LoVo (cell line): ENCODE measurements around the gene INSL6.
"Not testable (repeated sequence)": the region's sequence is repeated elsewhere in the genome, so short reads cannot be mapped to it uniquely, and the experiment has no call there.

Source experiments
- DNase-seq: peaks from one replicate; pipeline ENCODE4 v3.0.0-alpha.2; 2016; ENCODE audit warnings: low spot score

INSL6 gene, protein sequence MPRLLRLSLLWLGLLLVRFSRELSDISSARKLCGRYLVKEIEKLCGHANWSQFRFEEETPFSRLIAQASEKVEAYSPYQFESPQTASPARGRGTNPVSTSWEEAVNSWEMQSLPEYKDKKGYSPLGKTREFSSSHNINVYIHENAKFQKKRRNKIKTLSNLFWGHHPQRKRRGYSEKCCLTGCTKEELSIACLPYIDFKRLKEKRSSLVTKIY

DNA sequence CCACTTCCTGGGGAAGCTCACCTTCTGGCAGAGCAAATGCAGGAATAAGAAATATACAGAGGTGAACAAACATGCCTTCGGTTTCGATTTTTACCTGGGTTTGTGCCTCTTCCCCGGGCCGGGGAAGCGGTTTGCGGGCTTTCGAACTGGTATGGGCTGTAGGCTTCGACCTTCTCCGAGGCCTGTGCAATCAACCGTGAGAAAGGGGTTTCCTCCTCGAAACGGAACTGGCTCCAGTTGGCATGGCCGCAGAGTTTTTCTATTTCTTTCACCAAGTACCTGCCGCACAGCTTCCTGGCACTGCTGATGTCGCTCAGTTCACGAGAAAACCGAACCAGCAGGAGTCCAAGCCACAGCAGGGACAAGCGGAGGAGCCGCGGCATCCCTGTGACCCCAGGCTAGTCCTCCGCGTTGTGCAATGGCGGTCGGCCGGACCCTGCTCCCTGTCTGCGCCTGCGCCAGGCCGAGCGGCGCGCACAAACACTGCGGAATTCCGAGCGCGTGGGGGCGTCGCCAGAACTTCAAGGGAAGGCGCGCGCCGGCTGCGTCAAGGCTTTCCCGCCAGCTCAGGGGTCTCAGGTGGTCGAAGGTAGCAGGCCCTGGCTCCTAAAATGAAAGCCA, at the start of gene INSL6:
INSL6 (minus strand) TSS at position 420 of the 621 bp plus-strand sequence; CDS start at position 383, 37 bp downstream.
- no peak for DNase-seq

DNA sequence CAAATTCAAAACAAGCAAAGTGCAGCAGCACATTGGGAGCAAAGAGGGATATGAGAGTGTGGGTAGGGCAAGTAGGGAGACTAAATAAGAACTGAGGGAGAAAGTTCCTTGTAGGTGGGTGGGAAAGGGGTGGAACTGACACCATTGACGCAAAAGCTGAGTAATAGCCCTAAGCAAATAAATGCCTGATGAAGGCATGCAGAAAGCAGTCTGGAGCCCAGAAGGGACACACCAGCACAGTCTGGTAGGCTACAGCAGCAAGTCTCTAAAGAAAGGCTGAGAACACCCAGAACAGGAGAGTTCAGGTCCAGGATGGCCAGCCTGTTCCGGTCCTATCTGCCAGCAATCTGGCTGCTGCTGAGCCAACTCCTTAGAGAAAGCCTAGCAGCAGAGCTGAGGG, 45.8 kb upstream of the INSL6 start, which contains the start of gene INSL4:
INSL4 (plus strand) TSS at position 208 of the 400 bp plus-strand sequence; CDS start at position 313, 105 bp downstream.
- DNase-seq: no peak

DNA sequence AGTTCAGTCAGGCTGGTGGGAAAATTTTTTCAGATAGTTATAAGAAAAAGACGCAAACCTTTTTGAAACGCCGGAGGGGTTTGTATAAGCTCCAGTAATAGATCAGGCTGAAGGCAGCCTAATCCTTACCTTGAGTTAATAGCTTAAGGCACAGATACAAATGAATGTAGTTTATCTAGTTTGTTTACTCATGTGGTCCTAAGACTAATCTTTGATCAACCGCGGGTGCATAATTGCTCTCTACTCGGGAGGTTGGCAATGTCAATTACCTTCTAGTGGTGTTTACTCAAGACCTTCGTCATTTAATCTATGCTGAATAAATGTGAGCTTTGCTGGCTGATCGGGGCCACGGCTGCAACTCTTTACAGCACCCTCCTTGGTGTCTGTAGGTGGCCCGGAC, 45.1 kb upstream of the INSL6 start:
- no peak for DNase-seq

DNA sequence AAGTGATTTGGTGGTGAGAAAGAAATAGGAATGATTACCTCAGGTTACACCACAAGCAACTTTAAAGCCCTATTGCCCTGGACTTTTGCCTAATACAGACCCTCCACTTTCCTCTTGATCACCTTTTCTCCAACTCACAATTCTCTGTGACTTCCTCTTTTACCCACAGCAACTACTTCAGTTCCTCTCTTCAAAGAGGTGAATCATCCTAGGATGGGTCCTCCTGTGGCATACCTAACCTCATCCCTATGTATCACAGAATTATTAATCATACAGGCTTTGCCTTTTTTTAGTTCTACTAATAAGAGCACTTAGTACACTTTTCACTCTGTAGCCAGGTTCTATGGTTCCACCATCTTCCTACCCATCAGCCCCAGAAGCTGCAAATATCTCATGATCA, 19.6 kb upstream of the INSL6 start:
- DNase-seq: no peak

DNA sequence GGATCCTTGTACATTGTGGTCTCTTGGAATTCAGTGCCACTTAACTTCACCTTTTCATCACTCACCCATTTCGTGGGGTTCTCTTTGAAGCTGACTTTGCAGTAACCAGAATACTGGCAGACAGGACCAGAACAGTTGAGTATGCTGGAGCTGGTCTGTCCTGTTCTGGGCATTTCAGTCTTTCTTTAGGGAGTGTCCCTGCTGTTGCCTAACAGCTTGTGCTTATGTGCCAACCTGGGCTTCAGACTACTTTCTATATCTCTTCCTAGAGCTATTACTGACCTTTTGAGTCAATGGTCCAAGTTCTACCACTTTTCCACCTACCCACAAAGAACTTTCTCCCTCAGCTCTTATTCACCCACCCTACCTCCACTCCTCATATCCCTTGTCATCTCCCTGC, 10.0 kb upstream of the INSL6 start:
- DNase-seq: no peak

DNA sequence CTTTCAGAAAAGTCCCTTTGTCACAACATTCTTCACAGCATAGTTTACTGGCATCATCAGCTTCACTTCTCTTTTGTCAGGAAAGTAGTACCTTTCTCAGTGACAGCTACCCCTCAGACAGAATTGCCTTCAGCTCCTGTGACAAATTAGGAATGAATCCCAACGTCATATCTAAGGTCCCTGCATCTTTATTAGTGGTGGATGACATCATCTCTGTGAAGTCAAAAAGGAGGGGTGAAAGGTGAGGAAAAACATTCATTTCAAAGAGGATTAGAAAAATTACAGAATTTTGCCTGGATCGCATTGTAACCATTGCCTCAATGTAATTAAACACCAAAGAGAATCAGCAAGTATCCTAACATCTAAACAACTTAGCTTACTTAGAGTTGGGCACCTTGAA, 7.9 kb upstream of the INSL6 start:
- no peak for DNase-seq

DNA sequence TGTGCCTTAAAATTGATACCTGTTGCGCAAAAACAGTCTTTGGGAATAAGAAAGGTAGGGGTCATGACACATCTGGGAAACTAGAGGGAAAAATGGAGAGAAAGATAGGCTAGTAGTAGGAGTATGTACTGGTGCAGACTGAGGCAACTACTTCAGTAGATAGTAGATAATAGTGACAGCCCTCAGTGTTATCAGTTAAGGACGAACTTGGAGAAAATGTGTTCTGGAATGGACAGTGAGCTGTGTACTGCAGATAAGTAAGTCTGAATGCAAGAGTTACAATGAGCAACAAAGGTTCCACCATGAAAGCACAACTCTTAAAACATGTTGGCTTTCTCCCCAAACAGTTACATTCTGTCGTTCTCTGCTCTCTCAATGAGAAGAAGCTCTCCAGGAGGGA, 6.5 kb upstream of the INSL6 start:
- no peak for DNase-seq

DNA sequence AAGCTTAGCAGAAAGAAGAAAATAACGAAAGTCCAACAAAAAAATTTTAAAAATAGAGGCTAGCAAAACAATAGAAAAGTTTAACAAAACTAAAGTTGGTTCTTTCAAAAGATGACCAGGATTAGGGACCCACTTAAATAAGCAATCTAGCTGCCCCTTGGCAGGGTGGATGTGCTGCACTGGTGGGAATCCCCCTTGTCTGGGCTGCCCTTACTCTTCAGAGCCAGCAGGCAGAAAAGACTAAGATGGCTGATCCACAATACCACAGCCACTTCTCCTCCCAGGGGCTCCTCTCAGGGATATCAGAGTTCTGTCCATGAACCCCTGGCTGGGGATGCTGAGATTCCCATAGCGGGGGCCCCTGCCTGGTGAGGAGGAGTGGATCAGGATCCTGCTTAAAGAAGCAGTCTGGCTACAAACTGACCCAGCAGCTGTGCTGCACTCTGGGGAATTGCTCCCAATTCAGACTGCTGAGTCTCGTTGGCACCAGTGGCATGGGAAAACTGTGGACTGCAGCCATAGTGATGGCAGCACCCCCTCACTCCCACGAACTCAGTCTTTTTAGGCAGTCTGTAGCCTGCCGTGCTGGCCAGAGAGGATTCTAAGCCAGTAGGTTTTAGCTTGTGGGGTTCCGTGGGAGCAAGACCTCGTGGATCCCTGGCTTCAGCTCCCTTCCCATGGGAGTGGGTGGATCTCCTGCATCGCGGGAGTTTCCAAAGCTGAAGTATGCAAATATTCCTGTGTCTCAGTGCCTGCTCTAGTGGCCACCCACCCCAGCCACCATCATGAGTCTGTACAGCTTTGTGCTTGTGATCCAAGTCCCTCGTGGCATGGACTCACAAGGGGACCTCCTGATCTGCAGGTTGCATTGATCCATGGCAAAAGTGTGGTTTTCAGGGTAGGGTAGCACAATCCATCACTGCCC, 2.9 kb upstream of the INSL6 start:
- DNase-seq: no peak

DNA sequence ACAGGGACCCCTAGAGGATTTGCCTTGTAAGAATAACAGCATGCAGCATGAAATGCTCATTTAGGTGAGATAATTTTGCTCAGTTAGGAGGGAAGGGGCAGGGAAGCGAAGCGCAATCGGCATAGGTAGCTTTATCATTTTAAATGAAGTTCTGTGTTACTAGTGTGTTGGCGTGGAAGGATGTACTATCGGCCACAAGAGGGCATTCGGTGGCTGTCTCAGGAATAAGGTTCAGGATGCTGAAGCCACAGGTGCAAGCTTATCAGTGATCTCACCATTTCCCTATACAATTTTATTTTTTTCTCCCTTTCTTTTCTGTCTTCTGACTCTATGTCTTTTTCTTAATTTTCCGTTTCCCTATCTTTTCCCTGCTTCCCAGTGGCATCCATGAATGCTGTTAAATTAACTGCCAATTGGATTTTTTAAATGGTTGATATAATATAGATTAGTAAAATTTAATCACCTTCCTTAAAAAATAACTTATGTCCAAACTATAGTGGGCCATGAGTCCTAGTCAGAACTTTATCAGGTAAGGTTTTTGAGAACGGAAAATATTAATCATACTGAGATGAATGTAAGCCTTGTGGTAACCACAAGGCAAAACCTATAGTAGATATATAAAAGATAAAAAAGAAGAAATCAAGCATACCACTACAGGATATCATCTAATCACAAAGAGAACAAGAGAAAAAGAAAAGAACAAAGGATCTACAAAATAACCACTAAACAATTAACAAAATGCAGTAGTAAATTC, 1.2 kb upstream of the INSL6 start:
- peak; percentile 66 for DNase-seq

DNA sequence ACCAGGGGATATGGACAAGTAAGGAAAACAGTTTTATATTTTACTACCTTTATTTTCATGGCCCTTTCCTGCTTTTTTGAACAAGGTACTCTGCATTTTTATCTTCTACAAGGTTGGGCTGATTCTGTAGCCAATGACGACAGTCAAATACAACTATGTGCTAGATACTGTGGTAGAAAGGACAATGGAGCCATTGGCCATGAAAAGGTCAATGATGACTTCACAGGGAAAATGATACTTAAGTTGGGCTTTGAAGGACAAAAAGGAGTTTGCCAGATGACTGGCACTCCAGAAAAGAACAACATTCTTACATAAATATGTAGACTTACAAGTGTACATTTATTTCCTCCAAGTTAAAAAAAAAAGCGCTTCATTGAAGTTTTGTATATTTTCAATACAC, 663 bp downstream of the INSL6 start:
- no peak for DNase-seq

DNA sequence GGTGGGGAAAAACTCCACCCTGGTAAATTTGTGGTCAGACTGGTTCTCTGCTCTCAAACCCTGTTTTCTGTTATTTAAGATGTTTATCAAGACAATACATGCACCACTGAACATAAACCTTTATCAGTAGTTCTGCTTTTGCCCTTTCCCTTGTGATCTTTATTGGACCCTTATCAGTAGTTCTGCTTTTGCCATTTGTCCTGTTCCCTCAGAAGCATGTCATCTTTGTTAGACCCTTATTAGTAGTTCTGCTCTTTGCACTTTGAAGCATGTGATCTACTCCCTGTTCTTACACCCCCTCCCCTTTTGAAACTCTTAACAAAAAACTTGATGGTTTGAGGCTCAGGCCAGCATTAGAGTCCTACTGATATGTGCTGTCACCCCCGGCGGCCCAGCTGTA, 4.8 kb downstream of the INSL6 start:
- DNase-seq: not testable (repeated sequence)

DNA sequence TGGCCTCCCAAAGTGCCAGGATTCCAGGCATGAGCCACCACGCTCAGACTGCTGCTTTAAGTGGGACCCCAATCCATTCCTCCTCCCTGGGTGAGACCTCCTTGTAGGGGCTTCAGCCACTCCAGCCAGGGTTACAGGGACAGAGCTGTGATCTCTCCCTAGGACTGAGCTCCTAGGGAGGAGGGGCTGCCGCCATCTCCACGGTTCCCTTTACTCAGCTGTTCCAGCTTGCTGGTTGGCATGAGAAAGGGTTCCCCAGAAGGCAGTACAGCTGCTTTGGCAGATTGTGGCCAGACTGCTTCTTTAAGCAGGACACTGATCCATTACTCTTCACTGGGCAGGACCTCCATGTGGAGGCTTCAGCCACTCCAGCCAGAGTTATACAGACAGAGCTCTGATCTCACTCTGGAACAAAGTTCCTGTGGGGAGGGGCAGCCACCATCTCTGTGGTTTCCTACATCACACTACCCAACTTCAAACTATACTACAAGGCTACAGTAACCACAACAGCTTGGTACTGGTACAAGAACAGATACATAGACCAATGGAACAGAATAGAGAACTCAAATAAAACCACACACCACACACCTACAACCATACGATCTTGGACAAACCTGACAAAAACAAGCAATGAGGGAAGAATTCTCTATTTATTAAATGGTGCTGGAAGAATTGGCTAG, 7.2 kb downstream of the INSL6 start:
- DNase-seq: no peak

DNA sequence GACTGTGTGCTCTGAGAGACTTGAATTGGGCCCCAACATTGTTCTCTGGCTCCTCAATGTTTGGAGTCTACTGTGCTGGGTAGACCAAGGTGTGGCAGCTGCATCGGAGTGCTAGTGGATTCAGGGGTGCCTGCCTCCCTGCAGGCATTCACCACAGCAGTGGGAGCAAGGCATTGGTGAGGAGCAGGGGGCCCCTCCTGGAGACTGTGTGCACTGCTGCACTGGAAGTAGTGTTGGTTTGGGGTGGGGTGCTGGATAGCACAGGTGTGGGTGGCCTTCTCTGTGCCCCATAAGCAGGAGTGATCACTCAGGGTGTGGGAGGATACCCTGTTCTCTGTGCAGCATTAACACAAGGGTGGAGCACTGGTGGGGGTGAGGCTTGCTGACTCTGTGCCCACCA, 39.2 kb downstream of the INSL6 start:
- no peak for DNase-seq

DNA sequence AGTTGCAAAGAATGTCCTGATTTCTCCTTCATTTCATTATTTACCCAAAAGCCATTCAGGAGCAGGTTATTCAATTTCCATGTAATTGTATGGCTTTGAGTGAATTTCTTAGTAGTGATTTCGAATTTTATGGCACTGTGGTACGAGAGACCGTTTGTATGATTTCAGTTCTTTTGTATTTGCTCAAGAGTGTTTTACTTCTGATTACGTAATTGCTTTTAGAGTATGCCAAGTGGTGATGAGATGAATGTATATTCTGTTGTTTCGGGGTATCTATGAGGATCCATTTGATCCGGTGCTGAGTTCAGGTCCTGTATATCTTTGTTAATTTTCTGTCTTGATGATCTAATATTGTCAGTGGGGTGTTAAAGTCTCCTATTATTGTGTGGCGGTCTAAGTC, 41.2 kb downstream of the INSL6 start:
- DNase-seq: no peak

DNA sequence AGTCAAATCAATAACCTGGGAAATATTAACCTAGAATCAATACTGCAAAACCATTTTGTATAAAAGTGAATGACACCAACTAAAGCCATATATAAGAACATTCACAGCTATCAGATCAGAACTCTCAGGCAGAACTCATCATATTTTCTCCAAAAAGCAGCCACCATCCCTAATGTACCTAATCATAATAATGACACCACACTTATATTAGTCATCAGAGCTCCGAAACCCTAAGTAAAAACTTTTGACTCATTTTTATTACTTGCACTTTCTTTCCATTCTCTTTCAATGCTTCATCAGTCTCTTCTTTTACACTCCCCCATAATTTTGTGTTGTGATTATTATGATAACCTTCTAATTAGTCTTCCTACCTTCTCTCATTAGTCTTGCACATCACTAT, 45.3 kb downstream of the INSL6 start:
- DNase-seq: no peak

DNA sequence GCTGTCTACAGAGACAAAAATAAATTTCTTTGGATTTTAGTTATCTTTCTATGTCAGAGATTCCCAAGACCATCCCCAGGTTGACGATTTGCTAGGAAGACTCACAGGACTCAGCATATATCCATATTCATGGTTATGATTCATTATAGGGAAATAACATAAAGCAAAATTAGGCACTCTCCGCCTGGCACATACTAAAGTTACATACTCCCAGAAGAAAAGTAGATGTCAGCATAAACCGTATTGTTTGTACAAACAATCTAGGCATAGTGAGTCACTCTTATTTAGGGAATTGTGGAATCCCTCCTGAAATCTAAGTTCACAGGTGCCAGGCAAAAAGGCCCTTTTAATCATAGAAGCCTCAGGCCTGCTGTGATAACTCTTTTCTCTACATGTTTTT, 62.9 kb downstream of the INSL6 start:
- no peak for DNase-seq

DNA sequence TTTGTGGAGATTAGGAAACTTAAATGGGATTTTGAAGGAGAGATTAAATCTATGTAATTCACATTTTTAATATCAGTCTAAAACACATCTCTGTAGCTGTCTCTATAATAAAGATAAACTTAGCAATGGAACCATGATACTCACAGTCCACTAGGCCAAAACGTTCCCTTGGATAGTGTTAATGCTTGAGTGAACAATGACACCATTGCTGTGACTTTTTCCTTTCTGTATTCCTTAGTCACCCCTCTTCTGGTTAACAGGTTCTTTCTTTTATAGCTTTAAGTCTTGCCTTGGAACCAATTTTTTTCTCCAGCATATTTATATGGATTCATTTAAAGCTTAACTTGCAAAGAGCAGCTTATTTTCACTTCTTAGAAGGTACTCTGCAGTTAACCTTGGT, 63.3 kb downstream of the INSL6 start:
- no peak for DNase-seq

DNA sequence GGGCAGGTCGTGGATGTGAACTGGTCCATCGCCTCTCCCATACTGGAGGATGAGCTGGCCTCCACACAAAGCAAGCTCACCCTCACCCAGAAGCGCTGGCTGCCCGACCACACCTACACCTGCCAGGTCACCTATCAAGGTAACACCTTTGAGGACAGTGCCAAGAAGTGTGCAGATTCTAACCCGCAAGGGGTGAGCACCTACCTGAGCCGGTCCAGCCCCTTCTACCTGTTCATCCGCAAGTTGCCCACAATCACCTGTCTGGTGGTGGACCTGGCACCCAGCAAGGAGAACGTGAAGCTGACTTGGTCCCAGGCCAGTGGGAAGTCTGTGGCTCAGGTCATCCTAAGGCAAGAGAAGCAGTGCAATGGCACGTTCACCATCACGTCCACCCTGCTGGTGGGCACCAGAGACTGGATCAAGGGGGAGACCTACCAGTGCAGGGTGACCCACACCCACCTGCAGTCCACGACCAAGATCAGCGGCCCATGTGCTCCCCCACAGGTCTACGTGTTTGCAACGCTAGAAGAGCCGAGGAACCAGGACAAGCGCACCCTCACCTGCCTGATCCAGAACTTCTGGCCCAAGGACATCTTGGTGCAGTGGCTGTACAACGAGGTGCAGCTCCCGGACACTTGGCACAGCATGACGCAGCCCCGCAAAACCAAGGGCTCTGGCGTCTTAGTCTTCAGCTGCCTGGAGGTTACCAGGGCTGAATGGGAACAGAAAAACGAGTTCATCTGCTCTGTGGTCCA, 71.3 kb downstream of the INSL6 start:
- no peak for DNase-seq
